ENCODE results near the gene LCA5.
"Not testable (repeated sequence)": the region's sequence is repeated elsewhere in the genome, so short reads cannot be mapped to it uniquely, and the experiment has no call there.

Gene LCA5

DNA sequence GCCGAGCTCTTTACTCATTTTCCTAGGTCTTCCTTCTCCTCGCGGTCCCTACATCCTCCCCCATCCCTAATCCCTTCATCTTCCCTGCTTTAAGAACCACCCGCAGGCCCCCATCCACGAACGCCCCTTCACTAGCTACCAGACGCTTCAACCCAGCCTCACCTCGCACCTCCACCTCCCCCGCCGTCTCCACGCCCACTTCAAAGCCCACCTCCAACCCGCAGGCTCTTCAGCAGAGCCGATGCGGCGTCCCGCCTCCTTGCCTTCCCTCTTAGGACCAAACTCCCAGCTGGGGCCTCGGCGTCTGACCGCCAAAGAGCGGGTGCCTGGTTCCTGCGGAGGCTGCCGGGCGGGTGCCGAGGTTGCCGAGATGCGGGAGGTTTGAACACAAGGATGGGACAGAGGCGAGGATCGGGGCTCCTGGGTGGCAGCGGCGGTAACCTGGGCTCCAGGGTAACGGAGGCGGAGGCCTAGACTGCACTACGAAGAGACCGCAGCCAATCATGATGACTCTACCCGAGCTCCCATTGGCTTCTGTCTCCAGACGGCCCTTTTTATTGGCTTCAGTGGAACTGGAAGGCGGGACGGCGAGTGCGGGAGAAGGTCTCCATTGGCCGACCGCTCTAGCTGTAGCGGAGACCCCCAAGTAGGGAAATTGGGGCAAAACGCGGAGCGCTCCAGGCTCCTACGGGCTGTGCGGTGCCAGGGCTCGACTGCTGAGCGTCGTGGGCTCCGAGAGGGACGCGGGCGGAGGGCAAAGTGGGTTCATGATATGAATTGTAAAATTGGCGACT, at the start of gene LCA5:
Gene LCA5 (minus strand): TSS at position 477 of the 794 bp plus-strand sequence. CDS start 18,536 bp downstream, outside the sequence.
- peak; percentile 88 for DNase-seq

DNA sequence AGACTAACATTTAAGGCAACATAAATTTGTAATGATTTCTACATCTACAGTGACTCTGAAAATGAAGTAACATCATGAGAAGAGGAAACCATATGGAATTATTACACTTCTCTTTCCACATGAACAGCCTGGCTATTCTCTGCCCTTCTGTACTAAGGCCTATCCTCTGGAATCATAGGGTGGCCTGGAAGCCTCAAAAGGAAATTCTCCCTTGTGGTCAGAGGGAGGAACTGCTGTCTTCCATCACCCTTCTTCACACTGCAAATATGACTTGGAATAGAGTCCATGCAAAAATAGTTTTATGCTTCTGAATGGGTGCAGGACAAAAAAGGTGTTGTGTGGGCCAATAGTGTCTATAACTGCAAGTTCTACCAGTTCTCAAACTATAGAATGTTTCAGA, 49.3 kb upstream of the LCA5 start:
- no peak for DNase-seq

DNA sequence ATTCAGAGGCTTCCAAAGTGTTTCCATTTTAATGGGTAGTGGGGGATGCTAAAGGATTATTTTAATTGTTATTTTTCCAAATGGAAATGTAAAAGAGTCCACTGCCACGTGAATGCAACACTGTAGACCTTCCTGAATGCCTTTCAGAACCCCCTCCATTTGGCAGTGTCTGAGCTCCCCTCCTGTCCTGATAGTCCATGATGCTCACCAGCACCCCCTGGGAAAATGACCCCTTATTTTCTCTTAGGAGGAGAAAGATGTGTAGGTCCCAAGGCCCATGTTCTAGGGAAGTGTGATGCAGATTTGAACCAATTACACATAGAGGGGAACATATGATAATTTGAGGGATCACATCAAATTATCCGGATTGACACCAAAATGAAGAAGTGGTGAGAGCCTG, 47.1 kb upstream of the LCA5 start:
- no peak for DNase-seq

DNA sequence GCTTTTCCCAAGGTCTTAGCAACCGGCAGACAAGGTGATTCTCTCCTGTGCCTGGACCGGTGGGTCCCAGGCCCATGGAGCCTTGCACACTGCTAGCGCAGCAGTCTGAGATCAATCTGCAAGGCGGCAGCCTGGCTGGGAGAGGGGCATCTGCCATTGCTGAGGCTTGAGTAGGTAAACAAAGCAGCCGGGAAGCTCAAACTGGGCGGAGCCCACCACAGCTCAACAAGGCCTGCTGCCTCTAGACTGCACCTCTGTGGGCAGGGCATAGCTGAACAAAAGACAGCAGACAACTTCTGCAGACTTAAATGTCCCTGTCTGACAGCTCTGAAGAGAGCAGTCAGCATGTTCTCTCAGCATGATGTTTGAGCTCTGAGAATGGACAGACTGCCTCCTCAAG, 40.7 kb upstream of the LCA5 start:
- not testable (repeated sequence) for DNase-seq

DNA sequence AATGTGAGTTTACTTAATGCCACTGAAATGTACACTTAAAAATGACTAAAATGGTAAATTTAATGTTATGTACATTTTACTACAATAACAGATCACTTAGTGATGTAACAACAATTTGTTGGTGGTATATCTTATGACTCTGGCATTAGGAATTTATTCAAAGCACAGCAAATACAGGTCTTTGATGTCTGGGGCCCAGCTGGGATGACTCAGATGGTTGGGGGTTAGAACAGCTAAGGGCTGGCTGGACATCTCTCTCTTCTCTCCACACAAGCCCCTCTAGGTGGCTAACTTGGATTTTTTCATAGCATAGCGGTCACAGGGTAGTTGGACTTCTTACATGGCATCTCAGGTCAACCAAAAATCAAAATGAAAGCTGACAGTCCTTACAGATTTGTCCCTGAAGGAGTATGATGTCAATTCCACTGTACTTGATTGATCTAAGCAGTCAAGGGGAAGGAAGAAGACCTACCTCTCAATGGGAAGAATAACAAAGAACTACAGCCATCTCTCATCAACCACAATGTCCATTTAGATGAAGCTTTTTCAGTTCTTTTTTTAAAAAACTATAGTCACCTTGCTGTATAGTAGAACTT, 37.5 kb upstream of the LCA5 start:
- no peak for DNase-seq

DNA sequence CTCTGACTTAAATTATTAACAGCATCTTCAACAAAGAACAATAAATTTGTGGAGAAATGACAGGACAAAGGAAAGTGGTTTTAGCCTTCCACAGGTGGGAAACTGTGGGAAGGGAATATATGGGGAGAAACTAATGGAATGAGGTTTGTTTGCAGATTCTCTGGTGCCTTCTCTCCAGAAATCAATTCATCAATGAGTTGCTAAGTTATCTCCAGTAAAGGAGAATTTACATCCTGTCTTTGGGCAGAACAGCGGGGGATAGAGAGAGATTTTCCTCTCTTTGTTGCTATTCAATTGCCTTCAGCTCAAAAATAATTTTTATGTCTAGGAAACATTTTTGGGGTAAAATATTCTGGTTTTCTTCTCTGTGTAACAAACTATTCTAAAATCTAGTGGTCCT, 36.9 kb upstream of the LCA5 start:
- DNase-seq, result no peak

DNA sequence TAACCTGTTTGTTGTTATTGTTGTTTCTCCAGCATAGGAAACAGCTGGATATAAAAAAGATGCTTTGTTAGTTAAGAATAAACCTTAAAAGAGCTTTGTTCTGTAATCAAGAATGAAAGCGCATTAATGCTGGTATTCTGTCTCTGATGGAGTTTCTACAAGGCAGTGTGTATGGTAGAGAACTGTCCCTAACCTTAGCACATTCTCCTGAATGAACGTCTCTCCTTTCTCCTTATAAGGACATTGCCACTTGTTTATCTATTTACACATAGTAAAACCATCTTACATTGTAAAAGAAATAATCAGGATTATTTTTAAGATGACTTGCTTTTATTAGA, 33.8 kb upstream of the LCA5 start:
- no peak for DNase-seq

DNA sequence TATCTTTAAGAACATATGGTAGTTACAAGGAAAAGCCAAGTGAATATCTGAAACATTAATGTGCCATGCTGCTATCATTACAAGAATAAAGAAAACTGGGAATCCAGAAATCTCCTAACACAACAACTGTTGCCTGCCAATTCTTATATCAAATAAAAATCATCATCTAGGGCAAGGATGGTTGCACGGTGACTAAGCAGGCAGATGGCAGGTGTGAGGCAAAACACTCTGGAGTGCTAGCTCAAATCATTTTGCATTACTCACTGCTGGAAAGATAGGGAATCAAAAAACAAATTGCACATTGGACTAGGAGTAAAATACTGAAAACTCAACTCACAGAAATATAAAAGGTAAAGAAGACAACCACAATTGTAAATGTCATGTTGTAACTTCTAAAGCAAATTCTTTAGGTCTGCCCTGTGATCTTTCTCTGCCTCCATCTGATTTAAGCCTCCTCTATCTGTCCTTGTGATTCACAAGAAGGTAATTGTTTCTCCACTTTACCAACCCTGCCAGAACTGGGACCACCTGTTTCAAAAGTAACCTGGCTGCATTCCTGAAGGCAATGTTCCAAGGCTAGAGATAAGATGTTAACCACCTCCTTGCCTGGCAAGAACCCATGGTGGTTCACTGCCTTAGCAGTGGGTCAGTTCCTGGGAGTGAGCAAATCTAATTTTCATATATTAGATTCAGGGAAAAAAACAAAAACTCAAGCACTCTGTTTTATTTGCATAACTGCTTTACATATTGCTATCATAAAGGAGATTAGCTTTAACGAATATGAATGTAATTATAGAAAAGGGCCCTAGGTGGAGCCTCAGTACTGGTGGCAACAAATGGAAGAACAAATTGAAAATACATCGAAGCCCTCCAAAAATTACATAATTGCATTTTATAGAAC, 33.1 kb upstream of the LCA5 start:
- no peak for DNase-seq

DNA sequence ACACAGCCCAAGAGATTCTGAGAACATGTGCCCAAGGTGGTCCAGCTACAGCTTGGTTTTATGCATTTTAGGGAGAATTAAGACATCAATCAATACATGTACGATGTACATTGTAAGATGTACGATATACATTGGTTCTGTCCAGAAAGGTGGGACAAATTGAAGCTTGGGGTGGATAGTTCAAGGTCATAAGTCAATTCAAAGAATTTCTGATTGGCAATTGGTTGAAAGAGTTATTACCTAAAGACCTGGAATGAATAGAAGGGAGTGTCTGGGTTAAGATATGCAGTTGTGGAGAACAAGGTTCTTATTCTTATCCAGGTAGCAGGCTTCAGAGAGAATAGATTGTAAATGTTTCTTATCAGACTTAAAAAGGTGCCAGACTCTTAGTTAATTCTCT, 31.8 kb upstream of the LCA5 start:
- DNase-seq, result no peak

DNA sequence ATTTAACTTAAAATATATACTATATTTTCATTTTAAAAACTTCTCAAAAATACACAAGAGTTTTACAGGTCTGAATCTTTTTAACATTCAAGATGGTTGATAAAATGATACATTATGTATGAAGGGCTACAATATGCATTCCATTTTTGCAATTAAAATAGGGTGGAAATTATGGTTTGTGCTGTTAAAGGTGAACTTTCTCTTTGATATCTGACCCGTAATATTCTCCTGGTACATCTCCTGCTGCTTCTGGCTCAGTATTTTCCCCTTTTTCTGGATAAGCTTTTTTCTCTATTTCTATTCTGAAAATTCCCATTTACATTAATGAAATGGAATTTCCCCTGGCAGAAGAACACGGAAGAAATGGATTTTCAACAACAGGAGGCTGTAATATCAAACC, 27.4 kb upstream of the LCA5 start:
- DNase-seq, result no peak

DNA sequence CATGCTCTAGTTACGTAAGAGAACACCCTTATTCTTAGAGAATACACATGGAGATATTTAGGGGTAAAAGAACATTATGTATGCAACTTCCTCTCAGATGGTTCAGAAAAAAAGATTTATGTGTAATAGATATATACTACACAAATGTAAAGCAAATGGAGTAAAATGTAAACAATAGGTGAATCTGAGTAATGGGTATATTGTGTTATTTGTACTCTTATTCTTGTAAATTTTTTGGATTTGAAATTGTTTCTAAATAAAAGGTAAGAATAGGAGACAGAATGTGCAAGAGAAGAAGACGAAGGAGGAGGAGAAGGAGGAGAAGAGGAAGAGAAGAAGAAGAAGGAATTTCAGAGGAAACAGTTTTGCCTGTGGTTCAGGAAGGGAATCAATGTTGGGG, 22.5 kb upstream of the LCA5 start:
- no peak for DNase-seq

DNA sequence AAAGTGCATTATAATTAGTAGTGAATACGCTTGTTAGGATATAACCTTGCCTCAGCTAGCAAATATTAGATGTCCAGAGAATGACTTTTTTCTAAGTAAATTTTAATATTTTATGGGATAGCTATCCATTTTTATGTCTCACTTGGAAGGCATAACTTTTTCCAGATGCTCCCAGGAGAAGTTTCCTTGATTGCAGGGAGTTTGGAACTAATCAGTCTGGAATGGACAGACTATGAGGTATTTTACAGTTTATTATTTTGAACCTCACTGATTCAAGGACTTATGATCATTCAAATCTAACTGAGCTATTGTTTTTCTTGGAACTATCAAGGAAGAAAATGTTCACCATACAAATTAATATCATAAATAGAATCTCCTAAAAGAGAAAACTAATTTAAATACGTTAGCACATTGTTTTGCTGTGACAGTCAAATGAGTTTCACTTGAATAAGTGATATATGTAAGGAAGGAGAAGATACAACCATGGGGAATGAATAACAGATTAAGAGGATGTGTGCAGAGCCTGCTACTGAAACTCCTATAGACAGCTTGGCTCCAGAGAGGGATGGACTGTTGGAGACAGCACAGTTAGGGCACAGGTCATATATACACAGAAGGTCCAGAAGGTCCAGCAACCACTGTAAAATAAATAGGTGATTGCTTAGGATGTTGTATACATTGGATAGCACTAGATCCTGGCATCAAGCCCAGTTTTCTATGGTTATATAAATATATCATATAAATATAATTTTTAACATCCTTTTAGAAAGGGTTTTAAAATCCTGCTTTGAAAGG, 20.6 kb upstream of the LCA5 start:
- DNase-seq, result no peak

DNA sequence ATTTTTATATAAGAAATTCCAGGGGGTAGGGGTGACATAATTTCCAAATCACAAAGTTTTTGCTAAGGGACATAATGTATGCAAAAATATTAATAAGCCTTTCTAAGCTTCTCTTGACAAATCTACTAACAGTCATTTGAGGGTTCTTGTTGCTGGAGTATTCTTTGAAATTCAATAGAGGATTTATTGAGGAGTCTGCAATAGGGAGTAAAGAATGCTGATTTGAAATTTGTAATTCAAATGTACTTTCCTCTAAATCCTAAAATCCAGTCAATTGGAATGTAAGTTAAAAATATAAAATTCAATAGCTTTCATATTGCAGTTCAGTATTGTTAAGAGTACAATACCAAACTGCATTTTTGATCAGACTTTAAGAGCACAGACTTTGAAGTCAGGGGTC, 17.1 kb upstream of the LCA5 start:
- DNase-seq, result no peak

DNA sequence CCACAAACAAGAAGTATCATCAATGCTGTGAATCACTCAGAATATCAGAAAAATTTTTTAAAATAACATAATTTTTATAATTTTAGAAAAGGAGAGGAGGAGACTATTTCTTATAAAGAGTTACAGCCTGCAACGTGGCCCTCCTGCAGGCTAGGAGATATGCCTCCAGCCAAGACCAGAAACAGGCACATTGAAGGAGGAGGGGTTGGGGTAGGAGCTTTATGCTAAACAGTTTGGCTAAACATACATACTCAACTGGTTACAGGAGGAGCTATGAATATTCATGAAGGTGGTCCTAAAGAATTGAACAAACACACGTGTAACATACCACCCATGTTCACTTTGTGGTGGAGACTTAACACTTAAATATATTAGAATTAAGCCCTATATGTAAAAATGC, 14.2 kb upstream of the LCA5 start:
- DNase-seq, result no peak

DNA sequence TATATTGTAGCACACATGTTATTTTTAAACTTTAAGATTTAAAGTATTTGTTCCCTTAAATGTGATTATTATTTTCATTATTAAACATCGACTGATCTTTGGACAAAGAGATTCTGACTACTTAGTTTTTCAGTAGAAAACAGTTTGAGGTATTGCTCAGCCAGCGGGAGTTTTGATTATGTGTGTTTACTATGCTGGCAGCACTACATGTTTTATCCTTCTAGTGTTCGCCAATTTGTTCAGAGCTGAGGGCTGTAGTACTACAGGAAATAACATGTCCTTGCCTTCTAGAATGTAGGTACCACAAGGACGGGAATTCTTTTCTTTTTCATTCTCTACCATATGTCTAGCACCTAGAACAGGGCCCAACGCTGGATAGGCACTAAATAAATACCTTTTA, 11.1 kb upstream of the LCA5 start:
- DNase-seq, result no peak

DNA sequence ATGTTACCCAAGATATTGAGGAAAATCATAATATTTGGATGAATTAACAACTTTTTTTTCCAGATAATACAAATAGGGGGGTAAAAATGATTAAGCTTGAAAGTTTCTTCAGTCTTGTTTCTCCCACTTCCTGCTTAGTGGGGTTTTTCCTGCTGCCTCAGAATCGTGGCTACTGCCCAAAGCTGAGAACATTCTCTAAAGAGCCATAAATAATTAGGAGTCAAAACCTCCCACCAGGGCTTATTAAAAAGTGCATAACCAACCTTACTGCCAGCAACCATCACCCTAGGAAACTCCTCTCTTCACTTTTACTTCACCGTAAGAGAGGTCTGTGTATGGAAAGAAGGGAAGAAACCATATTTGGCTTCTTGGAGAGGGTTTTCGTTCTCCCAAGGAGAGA, 9.0 kb upstream of the LCA5 start:
- no peak for DNase-seq

DNA sequence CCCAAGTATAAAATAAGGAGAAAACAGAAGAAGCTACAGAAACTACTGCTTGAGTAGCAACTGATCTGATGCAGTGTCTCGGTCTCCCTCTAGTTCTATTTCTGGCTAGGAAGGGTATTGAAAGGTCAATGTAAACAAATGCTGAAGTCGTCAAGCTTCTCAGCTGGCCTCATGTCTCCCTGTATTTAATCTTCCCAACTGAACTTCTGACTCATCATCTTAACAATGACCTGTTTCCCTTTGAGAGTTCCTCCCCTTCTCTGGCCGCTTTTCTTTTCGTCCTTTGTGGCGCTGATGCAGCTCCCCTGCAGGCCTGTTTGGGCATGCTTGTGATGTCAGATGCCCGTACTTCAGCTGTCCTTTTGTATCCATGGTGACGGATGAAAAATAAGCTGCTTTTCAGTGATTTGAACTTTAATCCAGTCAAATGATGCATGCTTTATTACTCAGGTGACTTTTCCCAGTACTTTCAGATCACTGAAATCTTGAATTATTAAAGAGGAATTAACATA, 7.8 kb upstream of the LCA5 start:
- DNase-seq, result peak; percentile 92

DNA sequence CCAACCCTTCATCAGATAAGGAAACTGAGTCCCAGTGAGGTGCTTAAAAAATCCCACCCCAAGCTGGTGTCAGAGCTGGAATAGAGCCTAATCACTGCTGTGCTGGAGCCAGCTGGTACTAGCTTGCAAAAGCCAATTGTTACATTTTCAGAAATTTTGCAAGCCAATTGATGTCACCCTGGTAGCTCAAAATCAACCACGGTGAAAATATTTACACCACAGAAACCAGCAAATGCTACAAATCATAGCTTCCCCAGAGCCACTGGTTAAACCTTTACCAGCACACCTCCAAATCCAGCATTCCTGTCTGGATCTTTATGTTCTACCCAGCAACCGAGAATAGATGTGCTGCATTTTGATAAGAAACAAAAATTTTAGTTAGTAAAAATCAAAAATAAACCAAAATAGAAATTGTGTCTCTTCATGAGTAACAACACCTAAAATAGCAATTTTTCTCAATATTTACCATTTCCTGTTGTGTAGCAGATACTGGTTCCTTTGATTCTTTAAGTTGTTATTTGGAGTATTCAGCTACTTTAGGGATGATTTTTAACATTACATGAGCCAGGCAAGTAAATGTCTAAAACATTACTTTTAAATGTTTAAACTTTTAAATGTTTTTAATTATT, 7.2 kb upstream of the LCA5 start:
- no peak for DNase-seq

DNA sequence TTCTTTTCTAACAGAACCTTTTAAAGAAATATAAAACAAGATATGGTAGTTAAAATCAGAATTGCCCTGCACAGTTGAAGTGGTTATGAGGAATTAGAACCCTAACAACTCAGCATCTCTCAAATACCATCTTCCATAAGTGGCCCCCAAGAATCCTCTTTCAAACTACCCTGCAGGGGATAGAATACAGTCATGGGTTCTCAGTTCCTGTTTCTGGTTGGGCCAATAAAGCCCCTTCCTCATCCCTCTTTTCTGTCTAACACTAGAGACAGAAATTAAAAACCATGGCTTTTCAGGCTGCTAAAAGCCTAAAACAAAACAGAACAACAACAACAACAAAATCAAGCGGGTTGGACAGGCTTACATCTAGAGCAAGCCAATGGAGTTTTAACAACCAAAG, 6.7 kb upstream of the LCA5 start:
- no peak for DNase-seq

DNA sequence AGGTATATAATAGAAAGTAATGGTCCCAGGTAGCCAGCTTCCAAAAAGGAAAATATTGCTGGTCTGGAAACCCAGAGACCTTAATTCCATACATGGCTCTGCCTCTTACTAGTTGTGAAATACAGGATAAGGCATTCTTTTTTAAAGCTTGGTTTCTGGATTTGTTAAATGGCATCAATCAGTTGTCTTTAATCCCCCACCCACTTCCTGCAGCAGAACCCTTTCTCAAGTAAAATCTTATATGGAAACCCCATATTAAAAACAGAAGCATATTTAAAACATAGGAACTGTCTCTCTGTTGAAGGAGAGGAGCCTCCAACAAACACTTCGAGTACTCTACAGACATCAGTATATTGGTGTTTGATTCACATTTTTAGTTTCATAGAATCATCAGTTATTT, 6.2 kb upstream of the LCA5 start:
- DNase-seq, result no peak

DNA sequence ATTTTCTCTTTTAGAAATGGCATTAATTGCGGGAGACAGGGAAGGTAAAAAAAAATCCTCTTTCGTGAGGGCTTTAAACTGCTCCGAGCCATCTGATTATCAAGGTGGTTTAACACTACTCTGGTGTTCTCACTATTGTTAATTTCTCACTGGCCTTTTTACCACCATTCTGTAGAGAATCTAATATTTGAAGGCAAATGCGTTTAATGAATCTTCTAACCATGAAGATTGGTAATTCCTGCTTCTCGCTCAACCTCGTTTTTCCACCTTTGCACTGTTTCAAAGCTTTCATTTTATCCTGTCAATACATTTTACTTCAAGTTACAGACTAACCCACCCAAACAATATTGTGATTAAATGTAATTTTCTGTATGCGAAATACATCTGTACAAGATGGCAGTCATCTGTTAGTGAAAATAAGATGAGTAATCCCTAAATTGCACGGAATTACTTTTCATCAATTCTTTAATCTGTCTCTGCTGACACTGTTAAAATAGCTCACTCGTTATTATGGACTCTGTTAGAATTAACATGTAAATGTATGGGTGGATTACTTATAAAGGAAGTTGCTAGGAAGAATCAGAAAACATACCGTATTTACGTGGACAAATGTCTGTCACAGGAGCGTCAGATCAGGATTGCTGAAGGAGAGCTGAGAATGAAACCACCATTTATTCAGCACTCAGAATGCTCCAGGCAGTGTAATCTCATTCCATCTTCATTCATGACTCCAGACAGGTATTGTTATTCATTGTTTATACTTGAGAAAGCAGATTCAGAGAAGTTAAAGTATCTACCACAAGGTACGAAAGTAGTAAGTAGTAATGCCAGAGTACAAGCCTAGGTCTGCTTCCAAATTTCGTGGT, 1.1 kb upstream of the LCA5 start:
- no peak for DNase-seq

DNA sequence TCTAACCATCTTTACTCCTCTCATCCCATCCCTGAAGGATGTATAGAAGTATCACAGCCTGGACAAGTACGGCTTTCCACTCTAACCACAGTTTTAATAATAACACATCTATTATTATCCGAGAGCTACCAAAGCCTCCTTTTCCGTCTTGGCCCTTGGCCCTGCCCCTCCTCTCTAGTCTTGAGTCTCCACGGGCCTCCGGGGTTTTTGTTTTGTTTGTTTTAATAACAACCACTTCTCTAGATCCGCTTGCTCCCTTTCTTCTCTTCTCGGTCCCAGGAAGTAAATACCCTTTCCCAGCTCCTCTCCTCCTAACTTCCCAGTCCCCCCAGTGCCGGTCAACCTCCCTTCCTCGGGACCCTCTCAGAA, 661 bp downstream of the LCA5 start:
- DNase-seq, result no peak

All from NCI-H524 treated with DMSO at 0.1 percent for 48 hours (cell line).